ENCODE measurements around the gene NKAIN2. TPM values are rescaled to one million over a fixed set of nuclear protein-coding genes. Genes with fewer than 3 reads are reported as not detected.

NKAIN2 gene
- polyA plus RNA-seq, 1 donor (not counting 4 experiments of a cell fraction or from before 2014, with no cell fraction given) = 0.13 TPM

DNA sequence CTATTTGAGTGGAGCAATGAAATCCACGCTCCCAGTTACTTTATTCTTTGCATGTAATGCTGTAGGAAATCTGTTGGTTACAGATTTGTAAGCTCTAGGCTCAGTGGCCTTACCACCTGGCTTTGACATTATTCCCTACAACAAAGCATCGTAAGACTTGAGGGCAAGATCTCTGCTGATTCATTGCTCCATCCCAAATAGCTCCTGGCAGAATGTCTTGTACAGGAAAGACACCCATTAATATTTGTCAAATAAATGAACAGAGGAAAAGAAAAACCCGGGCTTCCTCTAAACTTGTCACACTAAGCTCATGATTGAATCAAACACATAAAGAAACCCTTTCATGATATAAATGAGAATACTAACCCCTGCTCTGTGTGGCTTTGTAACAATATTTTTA lies 801.1 kb downstream of the NKAIN2 start:
- no peaks in the 10 kb centered on the region for H3K9me3 ChIP-seq (ENCODE audit: control insufficient read depth, low read depth, low read length)
- H3K4me2 ChIP-seq (ENCODE audit: control insufficient read depth, extremely low read depth, insufficient read depth, low read depth, low read length) = no peak overlapping the region
- no peaks in the 10 kb centered on the region for H3K27me3 ChIP-seq (ENCODE audit: control insufficient read depth, extremely low read depth, insufficient read depth, low read length)
- H3K4me3 ChIP-seq (ENCODE audit: control insufficient read depth in 2 of 3, extremely low read depth in 1 of 3, insufficient read depth in 2 of 3, low read depth in 1 of 3, low read length in 3 of 3) = no peak overlapping the region
- no peaks in the 10 kb centered on the region for H3K9me1 ChIP-seq (ENCODE audit: control insufficient read depth, extremely low read depth, insufficient read depth, low read length)
- no peak overlapping the region for H2AFZ ChIP-seq (ENCODE audit: control insufficient read depth, low read length)
- no peak for DNase-seq (ENCODE audit: low read depth, low spot score)
- no peak for FAIRE-seq
- no peaks in the 10 kb centered on the region for H3K79me2 ChIP-seq (ENCODE audit: control insufficient read depth, insufficient read depth, low read length)
- H3K9ac ChIP-seq (ENCODE audit: control insufficient read depth, extremely low read depth, insufficient read depth, low read length) = no peak overlapping the region
- dilution Hi-C loops (cut with MboI; ENCODE audit: extremely low pct_ligation_motif_present, low sequenced_read_pairs) = no loop called here
- TF ChIP-seq, protein P1, sequence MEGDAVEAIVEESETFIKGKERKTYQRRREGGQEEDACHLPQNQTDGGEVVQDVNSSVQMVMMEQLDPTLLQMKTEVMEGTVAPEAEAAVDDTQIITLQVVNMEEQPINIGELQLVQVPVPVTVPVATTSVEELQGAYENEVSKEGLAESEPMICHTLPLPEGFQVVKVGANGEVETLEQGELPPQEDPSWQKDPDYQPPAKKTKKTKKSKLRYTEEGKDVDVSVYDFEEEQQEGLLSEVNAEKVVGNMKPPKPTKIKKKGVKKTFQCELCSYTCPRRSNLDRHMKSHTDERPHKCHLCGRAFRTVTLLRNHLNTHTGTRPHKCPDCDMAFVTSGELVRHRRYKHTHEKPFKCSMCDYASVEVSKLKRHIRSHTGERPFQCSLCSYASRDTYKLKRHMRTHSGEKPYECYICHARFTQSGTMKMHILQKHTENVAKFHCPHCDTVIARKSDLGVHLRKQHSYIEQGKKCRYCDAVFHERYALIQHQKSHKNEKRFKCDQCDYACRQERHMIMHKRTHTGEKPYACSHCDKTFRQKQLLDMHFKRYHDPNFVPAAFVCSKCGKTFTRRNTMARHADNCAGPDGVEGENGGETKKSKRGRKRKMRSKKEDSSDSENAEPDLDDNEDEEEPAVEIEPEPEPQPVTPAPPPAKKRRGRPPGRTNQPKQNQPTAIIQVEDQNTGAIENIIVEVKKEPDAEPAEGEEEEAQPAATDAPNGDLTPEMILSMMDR (optimal IDR thresholded peaks at IDR 0.05 in 1 of 3, IDR thresholded peaks at IDR 0.05 in 1 of 3, conservative IDR thresholded peaks at IDR 0.05 in 1 of 3; ENCODE audit: extremely low read depth in 1 of 3, insufficient read depth in 2 of 3, low read length in 3 of 3) = no peak
- no peak for TF ChIP-seq EZH2 (IDR thresholded peaks at IDR 0.05; ENCODE audit: low read length)
- H3K36me3 ChIP-seq (ENCODE audit: control insufficient read depth in 2 of 2, extremely low read depth in 1 of 2, insufficient read depth in 2 of 2, low read length in 2 of 2) = no peaks in the 10 kb centered on the region
- no peaks in the 10 kb centered on the region for H3K4me1 ChIP-seq (ENCODE audit: control insufficient read depth, extremely low read depth, insufficient read depth, low read length)
- H3K27ac ChIP-seq (ENCODE audit: control insufficient read depth, insufficient read depth, low read length) = no peak overlapping the region
- no peaks in the 10 kb centered on the region for H4K20me1 ChIP-seq (ENCODE audit: control insufficient read depth, extremely low read depth, insufficient read depth, low read length)

DNA sequence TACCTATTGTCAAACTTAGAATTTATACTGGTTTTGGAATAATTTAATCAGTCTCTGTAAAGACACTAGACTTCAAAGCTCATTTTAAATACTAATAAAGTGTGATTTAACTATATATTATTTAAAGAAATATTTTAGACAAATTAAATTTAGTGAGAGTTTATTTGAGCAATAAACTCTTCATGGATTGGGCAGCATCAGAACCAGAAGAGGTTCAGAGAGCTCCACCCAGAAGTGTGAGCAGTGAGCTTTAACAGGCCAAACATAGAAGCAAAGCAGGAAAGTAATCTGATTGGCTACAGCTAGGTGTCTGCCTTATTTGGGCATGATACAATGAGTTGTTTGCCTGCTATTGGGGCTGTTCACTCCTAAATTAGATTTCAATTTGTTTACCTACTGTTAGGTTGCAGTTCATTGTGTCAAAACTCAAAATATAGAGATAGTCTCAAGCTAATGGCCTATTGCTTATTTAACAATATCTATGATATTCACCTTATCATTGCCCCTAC lies 803.5 kb downstream of the NKAIN2 start:
- H3K9ac ChIP-seq (ENCODE audit: control insufficient read depth, extremely low read depth, insufficient read depth, low read length) = no peak overlapping the region
- H3K4me1 ChIP-seq (ENCODE audit: control insufficient read depth, extremely low read depth, insufficient read depth, low read length) = no peaks in the 10 kb centered on the region
- no peak for DNase-seq (ENCODE audit: low read depth, low spot score)
- H3K9me3 ChIP-seq (ENCODE audit: control insufficient read depth, low read depth, low read length) = no peaks in the 10 kb centered on the region
- dilution Hi-C loops (cut with MboI; ENCODE audit: extremely low pct_ligation_motif_present, low sequenced_read_pairs) = no loop called here
- no peaks in the 10 kb centered on the region for H3K9me1 ChIP-seq (ENCODE audit: control insufficient read depth, extremely low read depth, insufficient read depth, low read length)
- H3K36me3 ChIP-seq (ENCODE audit: control insufficient read depth in 2 of 2, extremely low read depth in 1 of 2, insufficient read depth in 2 of 2, low read length in 2 of 2) = no peaks in the 10 kb centered on the region
- no peaks in the 10 kb centered on the region for H4K20me1 ChIP-seq (ENCODE audit: control insufficient read depth, extremely low read depth, insufficient read depth, low read length)
- no peak overlapping the region for H2AFZ ChIP-seq (ENCODE audit: control insufficient read depth, low read length)
- FAIRE-seq = no peak
- H3K79me2 ChIP-seq (ENCODE audit: control insufficient read depth, insufficient read depth, low read length) = no peaks in the 10 kb centered on the region
- no peak overlapping the region for H3K4me3 ChIP-seq (ENCODE audit: control insufficient read depth in 2 of 3, extremely low read depth in 1 of 3, insufficient read depth in 2 of 3, low read depth in 1 of 3, low read length in 3 of 3)
- H3K27ac ChIP-seq (ENCODE audit: control insufficient read depth, insufficient read depth, low read length) = no peak overlapping the region
- no peak overlapping the region for H3K4me2 ChIP-seq (ENCODE audit: control insufficient read depth, extremely low read depth, insufficient read depth, low read depth, low read length)
- TF ChIP-seq EZH2 (IDR thresholded peaks at IDR 0.05; ENCODE audit: low read length) = no peak
- TF ChIP-seq, protein P1 (optimal IDR thresholded peaks at IDR 0.05 in 1 of 3, IDR thresholded peaks at IDR 0.05 in 1 of 3, conservative IDR thresholded peaks at IDR 0.05 in 1 of 3; ENCODE audit: extremely low read depth in 1 of 3, insufficient read depth in 2 of 3, low read length in 3 of 3) = no peak
- no peaks in the 10 kb centered on the region for H3K27me3 ChIP-seq (ENCODE audit: control insufficient read depth, extremely low read depth, insufficient read depth, low read length)
